HG03460 (cell line): ENCODE measurements around the gene TMCO1.
"Not testable (repeated sequence)": the region's sequence is repeated elsewhere in the genome, so short reads cannot be mapped to it uniquely, and the experiment has no call there.

Source experiments
- ATAC-seq: cut with Tn5 transposase; IDR thresholded peaks from one replicate; pipeline ENCODE4 v1.9.1; 2021; ENCODE audit not compliant: unreplicated experiment

The TMCO1 gene

DNA sequence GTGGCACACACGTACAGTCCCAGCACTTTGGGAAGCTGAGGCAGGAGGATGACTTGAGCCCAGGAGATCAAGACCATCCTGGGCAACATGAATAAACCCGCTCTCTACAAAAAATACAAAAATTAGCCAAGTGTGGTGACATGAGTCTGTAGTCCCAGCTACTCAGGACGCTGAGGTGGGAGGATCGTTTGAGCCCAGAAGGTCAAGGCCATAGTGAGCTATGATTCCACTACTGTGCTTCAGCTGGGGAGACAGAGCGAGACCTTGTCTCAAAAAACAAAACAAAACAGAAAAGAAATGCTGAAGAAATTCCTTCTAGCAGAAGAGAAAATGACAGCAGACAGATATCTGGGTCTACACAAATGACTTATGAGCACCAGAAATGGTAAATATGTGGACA, 80.6 kb downstream of the TMCO1 start:
- no peak for ATAC-seq

DNA sequence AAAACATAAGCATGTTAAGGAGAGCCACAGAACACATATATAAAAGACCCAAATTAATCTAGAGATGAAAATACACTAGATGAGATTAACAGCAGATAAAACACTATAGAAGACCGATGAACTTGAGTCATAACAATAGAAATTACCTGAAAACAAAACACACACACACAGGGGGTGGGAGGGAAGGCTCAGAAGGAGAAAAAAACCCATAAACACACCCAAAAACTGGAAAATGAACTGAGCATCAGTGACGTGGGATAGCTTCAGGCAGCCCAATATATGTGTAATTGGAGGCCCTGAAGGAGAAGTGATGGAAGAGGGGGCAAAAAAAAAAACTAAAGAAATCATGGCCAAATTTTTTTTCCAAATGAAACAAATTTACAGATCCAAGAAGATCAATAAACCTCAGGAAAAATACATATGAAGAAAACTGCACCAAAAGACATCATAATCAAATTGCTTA, 81.7 kb downstream of the TMCO1 start:
- ATAC-seq: no peak

DNA sequence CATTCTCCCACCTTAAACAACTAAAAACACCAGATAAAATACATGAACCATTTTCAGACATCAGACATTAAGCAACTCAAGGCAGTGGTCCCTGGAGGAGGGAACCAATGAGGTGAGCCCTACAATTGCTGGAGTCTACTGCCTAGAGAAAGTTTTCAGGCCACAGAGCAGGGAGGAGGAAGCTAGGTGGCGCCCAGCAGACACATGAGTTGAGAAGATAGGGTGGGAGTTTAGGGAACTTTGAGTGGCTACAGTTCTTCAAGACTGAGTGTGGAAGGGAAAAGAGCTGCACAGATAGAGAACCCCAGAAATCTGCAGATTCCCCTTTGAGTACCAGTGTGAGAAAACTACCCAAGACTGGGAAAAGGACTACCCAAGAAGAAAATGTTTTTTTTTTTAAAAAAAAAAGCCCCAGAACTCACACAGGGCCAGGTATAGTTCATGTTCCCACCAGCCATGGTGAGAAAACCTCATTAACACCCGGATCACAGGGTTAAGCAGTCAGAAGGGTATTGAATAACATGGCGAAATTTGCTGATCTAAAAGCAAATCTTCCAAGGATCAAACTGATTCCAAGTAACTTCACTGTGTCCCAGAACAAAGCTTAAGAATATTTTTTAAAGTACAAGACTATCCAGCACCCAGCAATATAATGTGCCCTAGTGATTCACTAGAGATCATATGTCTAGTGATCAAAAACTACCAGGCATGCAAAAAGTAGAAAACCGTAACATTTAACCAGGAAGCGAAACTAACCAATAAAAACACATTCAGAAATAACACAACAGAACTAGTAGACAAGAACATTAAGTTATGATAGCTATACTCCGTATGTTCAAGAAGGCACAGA, 82.3 kb downstream of the TMCO1 start:
- ATAC-seq: peak; percentile 56

DNA sequence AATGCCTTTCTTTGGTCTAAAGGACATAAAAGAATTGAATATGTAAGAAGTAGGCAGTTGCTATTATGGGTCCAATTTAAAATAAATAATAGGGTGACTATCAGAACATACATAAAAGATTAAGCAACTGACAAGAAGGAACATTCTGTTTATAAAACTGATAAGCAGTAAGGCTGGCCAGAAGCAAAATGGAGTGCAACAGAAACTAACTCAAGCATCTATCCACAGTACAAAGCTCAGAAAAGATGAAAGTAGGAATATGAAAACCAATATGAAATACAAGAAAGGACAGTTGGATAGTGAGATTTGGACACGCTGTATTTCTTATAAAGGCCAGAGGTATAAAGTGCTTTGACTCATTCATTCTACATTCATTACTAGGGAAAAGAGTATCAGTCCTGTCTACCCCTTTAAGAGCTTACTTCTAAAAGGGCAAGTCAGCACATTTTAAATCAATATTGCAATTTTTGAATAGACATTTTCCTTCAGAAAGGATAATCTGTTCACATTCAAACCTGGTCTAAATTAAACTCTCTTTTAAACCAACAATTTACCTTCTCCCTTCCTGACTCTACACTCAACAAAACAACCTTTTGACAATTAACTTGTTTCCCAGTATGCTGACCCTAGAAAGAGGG, 84.7 kb downstream of the TMCO1 start:
- ATAC-seq: no peak

DNA sequence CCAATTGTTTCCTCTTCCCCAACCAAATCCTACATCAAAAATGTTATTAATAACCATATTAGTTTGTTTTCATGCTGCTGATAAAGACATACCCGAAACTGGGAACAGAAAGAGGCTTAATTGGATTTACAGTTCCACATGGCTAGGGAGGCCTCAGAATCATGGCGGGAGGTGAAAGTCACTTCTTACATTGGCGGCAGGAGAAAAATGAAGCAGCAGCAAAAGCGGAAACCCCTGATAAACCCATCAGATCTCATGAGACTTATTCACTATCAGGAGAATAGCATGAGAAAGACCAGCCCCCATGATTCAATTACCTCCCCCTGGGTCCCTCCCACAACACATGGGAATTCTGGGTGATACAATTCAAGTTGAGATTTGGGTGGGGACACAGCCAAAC, 87.9 kb downstream of the TMCO1 start:
- not testable (repeated sequence) for ATAC-seq

DNA sequence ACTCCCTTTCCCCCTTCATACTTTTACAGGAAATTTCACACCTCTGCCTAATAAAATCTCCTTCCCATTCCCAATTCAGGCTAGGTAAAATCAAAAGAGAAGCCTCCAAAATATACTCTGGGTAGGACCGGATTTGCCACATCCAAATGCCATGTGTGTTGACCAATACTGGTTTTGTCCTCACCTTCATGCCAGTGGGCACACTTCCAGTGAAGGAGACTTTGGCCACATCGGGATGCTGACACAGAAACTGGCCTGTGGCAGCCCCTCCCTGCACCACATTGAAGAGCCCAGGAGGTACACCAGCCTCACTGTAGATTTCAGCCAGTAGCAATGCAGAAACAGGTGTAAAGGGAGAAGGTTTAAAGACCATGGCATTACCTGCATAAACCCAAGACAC, 88.4 kb downstream of the TMCO1 start:
- no peak for ATAC-seq

DNA sequence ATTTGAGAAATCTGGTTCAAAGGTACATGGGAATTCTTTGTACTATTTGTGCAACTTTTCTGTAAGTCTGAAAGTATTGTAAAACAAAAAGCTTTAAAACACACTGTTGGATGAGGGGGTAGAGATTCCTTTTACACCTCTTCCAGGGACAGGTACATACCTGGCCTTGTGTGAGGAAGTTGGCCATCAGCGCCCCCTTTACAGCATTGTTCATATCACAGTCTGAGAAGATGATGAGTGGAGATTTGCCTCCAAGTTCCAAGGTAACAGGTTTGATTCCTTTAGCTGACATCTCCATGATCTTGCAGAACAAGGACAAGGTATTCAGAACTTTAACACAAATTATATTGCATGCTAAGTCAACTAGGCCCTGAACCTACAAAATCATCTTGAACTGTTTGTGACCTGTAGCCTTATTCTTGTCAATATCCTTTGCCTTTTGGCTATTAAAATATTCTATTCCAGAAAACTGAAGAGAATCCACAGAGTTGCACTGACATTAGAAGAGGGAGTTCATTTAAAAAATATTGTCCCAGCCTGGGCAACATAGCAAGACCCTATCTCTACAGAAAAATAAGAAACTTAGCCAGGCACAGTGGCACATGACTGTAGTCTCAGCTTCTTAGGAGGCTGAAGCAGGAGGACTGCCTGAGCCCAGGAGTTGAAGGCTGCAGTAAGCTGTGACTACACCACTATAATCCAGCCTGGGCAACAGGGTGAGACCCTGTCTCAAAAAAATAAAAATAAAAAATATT, 89.2 kb downstream of the TMCO1 start:
- no peak for ATAC-seq

DNA sequence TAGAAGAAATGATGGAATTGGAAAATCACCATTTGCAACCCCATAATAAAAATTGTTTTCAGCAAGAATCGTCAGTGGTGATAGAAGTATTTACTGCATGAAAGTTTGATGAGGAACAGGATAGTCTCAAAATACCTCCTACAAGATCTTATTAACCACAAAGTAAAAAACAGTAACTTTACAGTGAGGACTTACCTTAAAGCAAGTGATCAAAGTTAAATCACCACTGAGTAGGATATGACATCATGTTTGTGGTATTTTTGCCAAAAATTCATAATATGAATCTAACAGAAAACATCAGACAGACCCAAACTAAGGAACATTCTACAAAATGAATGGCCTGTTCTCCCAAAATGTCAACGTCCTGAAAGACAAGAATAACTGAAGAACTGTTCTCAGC, 90.2 kb downstream of the TMCO1 start:
- no peak for ATAC-seq
